HL-60/S4 treated with retinoic acid at 250 ng/mL for 4 days and 3 days (cell line): ENCODE measurements around the gene PDGFA.

ENCODE experiments used
- in situ Hi-C: fragments of 300-500 bp; cut with MboI; formaldehyde crosslinking; loops from 2 replicates; pipeline ENCODE4 v1.7.0; 2022; ENCODE audit warnings: low sequenced_read_pairs

Gene PDGFA

GRCh38 chr7:491958-492713 lies 27.5 kb downstream of the PDGFA start:
- in situ Hi-C loops: no loop called here

GRCh38 chr7:491292-491957 lies 28.2 kb downstream of the PDGFA start:
- in situ Hi-C loops: no loop called here

DNA sequence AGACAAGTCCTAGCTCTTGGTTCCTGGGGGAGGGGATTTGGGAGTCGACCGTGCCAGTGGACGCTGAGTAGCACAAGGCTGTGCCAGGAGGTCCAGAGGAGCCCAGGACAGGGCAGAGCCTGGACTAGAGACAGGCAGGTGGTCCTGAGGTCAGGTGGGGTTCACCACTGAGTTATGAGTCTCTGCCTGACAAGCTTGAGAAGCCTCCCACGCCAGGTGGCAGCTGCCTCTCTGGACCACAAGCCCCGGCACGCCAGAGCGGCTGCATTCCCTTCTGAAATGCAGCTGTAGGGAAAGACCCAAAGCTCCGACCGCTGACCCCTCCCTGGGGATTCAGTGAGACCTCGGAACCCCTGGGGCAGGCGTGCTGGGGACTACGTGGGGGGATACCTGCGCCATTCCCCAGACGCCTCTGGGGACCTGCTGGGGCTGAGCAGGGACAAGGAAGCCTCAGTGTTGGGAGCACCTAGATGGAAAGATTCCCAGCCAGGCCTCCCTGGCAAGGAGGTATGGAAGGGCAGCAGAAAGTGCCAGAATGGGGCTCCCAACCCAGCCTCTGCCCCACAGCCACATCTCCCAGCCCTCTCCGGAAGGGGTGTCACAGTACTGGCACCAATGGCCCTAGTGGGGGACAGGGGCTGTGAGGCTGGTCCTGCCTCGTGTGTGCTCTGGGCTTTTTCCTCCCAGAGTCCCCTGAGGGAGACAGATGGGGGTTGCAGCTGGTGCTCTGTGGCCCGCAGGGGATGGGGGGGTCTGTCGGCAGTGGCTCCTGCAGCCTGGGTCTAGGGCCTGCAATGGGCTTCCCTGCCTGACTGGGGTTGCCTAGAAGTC lies 29.0 kb downstream of the PDGFA start:
- in situ Hi-C loops: no loop called here

DNA sequence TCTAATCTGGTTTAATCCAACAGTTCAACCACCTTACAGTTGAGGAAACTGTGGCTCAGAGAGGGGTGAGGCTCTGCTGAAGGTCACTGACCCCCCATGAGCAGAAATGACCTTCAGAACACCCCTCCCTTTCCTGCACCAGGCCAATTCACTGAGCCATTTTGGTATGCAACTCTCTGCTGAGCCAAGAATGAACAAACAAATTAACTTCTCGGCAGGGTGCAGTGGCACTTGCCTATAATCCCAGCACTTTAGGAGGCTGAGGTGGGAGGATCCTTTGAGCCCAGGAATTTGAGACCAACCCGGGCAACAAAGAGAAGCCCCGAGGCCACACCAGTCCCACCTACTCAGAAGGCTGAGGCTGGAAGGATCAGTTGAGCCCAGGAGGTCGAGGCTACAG lies 29.8 kb downstream of the PDGFA start:
- in situ Hi-C loops: no loop called here

DNA sequence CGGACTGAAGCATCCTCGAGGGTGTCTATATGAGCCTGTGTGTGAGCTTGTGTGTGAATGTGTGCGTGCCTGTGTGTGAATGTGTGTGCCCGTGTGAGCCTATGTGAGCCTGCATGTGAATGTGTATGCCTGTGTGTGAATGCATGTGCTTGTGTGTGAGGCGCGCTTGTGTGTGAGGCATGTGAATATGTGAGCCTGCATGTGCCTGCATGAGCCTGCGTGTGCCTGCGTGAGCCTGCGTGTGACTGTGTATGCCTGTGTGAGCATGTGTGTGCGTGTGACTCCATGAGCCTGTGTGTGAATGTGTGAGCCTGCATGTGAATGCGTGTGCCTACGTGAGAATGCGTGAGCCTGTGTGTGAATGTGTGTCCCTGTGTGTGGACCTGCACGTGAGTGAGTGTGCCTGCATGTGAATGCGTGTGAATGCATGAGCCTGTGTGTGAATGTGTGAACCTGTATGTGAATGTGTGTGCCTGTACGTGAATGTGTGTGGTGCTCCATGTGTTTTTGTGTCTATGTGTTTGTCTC lies 33.4 kb downstream of the PDGFA start:
- in situ Hi-C loops: no loop called here

DNA sequence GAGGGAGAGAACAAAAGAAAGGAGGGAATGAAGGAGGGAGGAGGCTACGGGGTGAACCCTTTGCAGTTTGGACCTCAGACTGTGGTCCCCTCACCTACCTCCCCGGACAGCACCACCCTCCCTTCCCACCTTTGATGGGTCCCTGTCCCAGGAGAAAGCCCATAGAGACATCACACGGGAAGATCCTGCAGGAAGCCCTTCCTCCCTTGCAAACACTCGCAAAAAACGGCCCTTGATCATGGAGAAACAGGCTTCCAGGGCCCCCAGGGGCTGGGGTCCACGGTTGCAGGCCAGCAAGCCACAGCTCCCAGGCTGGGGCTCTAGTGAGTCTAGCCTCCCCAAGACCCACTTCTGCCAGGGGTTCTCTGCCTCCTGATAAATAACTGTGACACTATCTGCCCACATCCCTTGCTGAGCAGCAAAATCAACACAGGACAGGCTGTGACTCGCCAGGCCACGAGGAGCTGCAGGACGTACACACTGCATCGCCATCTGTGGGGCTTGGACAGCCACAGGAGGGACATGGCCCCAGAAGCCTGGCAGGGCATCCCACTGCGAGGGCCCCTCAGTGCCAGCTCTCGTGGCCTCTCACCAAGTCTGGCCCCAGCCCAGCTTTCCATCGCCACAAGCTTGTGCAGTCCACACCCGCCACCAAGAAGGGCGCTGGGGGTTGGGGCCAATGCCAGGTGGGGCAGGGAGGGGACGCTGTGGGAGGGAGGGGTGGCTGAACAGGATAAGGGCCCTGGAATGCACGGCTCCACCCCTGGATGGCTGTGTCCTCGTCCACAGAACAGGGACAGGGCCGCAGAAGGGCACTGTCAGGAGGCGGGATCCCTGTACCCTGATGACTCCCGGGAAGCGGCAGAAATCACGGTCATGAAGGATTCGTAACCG lies 34.2 kb downstream of the PDGFA start:
- in situ Hi-C loops: no loop called here

GRCh38 chr7:484356-485101 lies 35.1 kb downstream of the PDGFA start:
- in situ Hi-C loops: no loop called here

DNA sequence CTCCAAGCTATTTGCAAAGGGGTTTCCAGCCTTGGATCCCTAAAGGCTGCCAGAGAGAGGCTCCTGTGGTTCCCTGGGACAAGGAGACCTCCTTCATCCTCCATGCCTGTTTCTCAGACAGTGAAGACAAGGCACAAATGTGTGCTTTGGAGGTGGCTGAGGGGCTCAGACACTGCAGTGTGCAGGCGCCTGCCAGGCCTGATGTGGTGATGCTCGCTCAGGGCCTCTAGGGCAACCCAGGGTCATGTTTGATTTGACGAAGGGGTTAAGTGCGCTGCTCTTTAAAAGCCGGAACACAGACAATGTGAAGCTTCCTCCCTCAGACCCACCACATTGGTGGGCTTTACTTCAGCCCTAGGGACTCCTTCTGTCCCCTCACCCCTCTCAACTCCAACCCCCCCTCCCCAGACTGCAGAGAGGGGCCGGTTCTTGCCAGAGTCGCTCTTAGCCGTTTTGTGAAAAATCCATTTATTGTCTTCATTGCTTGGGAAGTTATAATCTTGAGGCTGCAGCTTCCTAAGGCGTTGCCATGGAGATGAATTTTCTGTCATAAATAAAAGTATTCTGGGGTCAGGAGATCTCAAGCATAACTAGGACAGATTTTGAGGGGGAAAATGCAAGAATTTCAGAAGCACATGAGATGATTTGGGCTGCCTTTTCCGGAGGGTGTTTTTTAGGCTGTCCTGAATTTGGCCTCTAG lies 35.8 kb downstream of the PDGFA start:
- in situ Hi-C loops: no loop called here

DNA sequence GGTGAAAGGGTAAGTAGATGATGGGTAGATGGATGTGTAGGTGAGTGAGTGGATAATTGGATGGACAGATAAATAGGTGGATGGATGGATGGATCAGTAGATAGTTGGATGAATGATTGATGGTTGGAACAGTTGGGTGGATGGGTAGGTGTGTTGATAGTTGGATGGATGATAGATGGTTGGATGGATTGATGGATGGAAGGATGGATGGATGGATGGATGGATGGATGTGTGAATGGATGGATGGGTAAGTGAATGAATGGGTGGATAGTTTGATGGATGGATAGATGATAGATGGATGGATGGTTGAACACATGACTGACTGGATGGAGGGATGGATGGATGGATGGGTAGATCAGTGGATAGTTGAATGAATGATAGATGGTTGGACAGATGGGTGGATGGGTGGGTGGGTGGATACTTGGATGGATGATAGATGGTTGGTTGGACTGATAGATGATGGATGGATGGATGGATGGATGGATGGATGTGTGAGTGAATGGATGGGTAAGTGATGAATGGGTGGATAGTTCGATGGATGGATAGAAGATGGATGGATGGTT lies 37.0 kb downstream of the PDGFA start:
- in situ Hi-C loops: no loop called here

- in situ Hi-C loops: no loop called here
These were observed 38.3 kb downstream of the PDGFA start for GRCh38 chr7:481219-481930.

- in situ Hi-C loops: no loop called here
These were observed 39.0 kb downstream of the PDGFA start for GRCh38 chr7:480531-481218.

DNA sequence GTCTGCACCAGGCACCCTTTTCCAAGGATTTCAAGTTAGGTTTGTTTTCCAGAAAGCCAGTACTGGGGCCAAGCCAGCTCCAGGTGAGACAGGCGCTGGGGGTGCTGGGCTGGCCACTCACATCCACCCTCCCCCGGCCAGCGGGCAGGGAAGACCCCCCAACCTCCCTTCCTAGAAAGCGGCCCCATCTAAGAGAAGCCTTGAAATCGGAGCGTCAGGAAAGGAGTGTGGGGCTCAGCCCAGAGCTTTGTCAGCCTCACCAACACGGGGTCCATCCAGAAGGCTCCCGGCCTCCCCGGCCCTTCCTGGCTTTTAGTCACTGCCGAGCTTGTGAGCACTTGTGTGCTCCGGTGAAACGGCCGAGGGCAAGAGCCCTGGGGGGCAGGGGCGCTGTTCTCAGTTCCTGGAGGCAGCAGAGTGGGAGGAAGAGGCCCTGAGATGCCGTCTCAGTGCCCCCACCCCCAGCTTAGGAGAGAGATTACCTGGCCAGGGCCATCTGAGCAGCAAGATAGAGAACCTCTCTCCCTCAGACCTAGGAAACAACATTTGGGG lies 39.6 kb downstream of the PDGFA start:
- in situ Hi-C loops: no loop called here

GRCh38 chr7:479115-479947 lies 40.3 kb downstream of the PDGFA start:
- in situ Hi-C loops: no loop called here

- in situ Hi-C loops: no loop called here
These were observed 41.9 kb downstream of the PDGFA start for GRCh38 chr7:477626-478220.

GRCh38 chr7:476736-477360 lies 42.8 kb downstream of the PDGFA start:
- in situ Hi-C loops: no loop called here
